GM19240 (cell line): ENCODE data around the gene PASK.

Source experiments
- DNase-seq: peaks from one replicate; pipeline ENCODE4 v3.0.0; 2011; ENCODE audit warnings: low spot score; ENCODE audit not compliant: insufficient read length

Gene PASK

GRCh38 chr2:241066893-241067341 lies 82.4 kb downstream of the PASK start:
- no peak for DNase-seq

GRCh38 chr2:241066171-241066892 lies 82.9 kb downstream of the PASK start:
- no peak for DNase-seq

- no peak for DNase-seq
Measured at GRCh38 chr2:241065355-241065803, 83.9 kb downstream of the PASK start.

- DNase-seq = no peak
Measured at GRCh38 chr2:241064802-241065354, 84.4 kb downstream of the PASK start.

- no peak for DNase-seq
Measured at GRCh38 chr2:241064008-241064801, 85.1 kb downstream of the PASK start.

- no peak for DNase-seq
Measured at GRCh38 chr2:241063587-241063986, 85.7 kb downstream of the PASK start.

- DNase-seq = no peak
Measured at GRCh38 chr2:241063093-241063551, 86.2 kb downstream of the PASK start.

GRCh38 chr2:241062389-241063092 lies 86.7 kb downstream of the PASK start:
- no peak for DNase-seq

- no peak for DNase-seq
Measured at GRCh38 chr2:241061275-241061674, 88.0 kb downstream of the PASK start.
